ENCODE data around the gene SBF1.

SBF1 gene

GRCh38 chr22:50505776-50506610 is 31.2 kb upstream of the SBF1 start:
- Histone ChIP-seq H3K27ac (ENCODE audit: insufficient read depth in 1 of 2, low read depth in 1 of 2, low read length in 2 of 2, poor library complexity in 1 of 2, severe bottlenecking in 2 of 2) (no peak overlapping the region), H3K9me3 (ENCODE audit: control extremely low read depth in 1 of 5, control insufficient read depth in 4 of 5, insufficient read depth in 2 of 5, low read depth in 1 of 5, low read length in 4 of 5) (no peaks in the 10 kb centered on the region), H3K4me3 (ENCODE audit: control insufficient read depth in 1 of 7, extremely low read depth in 1 of 7, insufficient read depth in 4 of 7, low read depth in 2 of 7, low read length in 6 of 7) (peak overlapping the region in 4 of 7 experiments; percentile 82 to 97 (median 88)), H3K36me3 (ENCODE audit: control insufficient read depth in 4 of 4, insufficient read depth in 4 of 4, low read length in 3 of 4) (peaks cover 6 to 29% (median 19%) of the 10 kb centered on the region in 4 experiments), H3K4me1 (ENCODE audit: control extremely low read depth in 1 of 4, control insufficient read depth in 4 of 4, insufficient read depth in 4 of 4, low read length in 3 of 4) (peaks cover 7 to 24% (median 23%) of the 10 kb centered on the region in 4 experiments), H3K27me3 (replicated peaks in 2 of 5; ENCODE audit: control insufficient read depth in 4 of 5, insufficient read depth in 5 of 5, low read length in 4 of 5) (no peaks in the 10 kb centered on the region)
- POLR2A ChIA-PET, result no interaction called here
- 95% methylated on average over 37 of the region's 41 CpGs for WGBS (ENCODE audit: insufficient coverage)
- DNase-seq, result no peak
- CTCF ChIA-PET, result interaction anchor here (1.3 kb wide), 1 partner anchor 19 kb away, joined by 3 read pairs; the partner anchor contains the start of gene SCO2

DNA sequence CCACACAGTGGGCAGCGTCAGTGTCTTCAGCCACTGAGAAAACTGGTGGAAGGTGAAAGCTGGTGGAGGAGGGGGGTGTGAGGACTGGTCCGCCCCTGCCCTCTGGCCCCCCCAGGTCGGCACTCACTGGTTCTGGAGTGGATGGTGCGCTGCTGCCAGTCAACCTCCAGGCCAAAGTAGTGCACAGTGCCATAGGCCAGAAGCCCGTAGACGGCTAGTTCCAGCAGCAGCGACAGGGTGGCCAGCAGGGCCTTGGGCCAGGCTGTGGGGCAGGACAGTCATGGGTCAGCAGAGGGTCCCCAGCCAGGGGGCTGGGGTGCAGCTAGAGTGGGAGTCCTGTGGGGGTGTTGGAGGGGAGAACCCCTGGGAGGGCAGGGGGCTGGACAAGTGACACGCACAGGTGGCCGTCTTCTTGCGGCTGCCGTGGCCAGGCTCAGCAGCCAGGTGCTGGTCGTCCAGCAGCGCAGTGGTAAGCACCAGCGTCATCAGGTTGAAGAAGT is 30.5 kb upstream of the SBF1 start:
- H3K36me3 ChIP-seq (ENCODE audit: control insufficient read depth in 4 of 4, insufficient read depth in 4 of 4, low read length in 3 of 4), result peaks cover 6 to 29% (median 19%) of the 10 kb centered on the region in 4 experiments
- H3K4me3 ChIP-seq (ENCODE audit: control insufficient read depth in 1 of 7, extremely low read depth in 1 of 7, insufficient read depth in 4 of 7, low read depth in 2 of 7, low read length in 6 of 7), result no peak overlapping the region
- peaks cover 7 to 24% (median 23%) of the 10 kb centered on the region in 4 experiments for H3K4me1 ChIP-seq (ENCODE audit: control extremely low read depth in 1 of 4, control insufficient read depth in 4 of 4, insufficient read depth in 4 of 4, low read length in 3 of 4)
- H3K9me3 ChIP-seq (ENCODE audit: control extremely low read depth in 1 of 5, control insufficient read depth in 4 of 5, insufficient read depth in 2 of 5, low read depth in 1 of 5, low read length in 4 of 5), result no peaks in the 10 kb centered on the region
- no peaks in the 10 kb centered on the region for H3K27me3 ChIP-seq (replicated peaks in 2 of 5; ENCODE audit: control insufficient read depth in 4 of 5, insufficient read depth in 5 of 5, low read length in 4 of 5)
- DNase-seq, result no peak
- ChIA-PET POLR2A (no interaction called here), CTCF (interaction anchor here (1.3 kb wide), 1 partner anchor 20 kb away, joined by 3 read pairs; the partner anchor contains the start of gene SCO2)
- no peak overlapping the region for H3K27ac ChIP-seq (ENCODE audit: insufficient read depth in 1 of 2, low read depth in 1 of 2, low read length in 2 of 2, poor library complexity in 1 of 2, severe bottlenecking in 2 of 2)
- 97% methylated on average over 8 of the region's 14 CpGs for WGBS (ENCODE audit: insufficient coverage)

DNA sequence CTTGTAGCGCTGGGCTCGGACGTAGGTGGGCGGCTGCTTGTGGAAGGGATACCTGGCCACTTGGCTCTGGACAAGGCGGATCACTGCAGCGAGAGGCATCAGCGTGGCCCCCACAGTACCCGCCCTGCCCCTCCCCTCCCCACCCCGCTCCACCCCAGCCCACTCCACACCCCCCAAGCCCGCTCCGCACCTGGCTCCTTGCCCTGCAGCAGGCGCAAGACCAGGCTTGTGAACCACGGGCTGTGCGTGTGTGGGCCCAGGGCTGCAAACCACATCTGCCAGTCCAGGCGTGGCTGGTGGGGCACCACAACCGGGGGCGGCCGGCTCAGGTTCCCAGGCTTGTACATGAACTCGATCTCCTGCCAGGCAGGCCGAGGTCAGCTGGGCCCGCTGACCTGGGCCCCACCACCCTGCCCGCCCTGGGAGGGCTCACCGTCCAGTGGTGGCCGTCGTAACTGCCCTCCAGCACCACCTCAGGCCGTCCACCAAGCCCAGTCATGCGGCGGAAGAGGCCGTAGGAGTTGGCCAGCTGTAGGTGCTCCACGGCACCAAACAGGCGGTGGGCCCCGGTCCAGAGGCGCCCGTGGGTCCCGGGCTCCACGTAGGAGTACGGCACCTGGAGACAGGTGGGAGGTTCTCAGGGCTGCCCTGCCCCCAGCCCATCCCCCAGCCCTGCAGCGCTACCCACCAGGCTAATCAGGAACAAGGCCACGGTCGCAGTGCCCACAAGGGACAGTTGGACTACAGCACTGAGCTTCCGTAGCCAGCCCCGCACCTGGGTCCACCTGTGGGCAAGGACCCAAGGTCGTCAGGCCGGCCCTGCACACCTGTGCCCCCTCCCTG is 29.8 kb upstream of the SBF1 start:
- Histone ChIP-seq H3K27me3 (replicated peaks in 2 of 5; ENCODE audit: control insufficient read depth in 4 of 5, insufficient read depth in 5 of 5, low read length in 4 of 5) (no peaks in the 10 kb centered on the region), H3K4me3 (ENCODE audit: control insufficient read depth in 1 of 7, extremely low read depth in 1 of 7, insufficient read depth in 4 of 7, low read depth in 2 of 7, low read length in 6 of 7) (no peak overlapping the region), H3K36me3 (ENCODE audit: control insufficient read depth in 4 of 4, insufficient read depth in 4 of 4, low read length in 3 of 4) (peaks cover 6 to 29% (median 19%) of the 10 kb centered on the region in 4 experiments), H3K27ac (ENCODE audit: insufficient read depth in 1 of 2, low read depth in 1 of 2, low read length in 2 of 2, poor library complexity in 1 of 2, severe bottlenecking in 2 of 2) (no peak overlapping the region), H3K4me1 (ENCODE audit: control extremely low read depth in 1 of 4, control insufficient read depth in 4 of 4, insufficient read depth in 4 of 4, low read length in 3 of 4) (peaks cover 7 to 23% (median 23%) of the 10 kb centered on the region in 4 experiments), H3K9me3 (ENCODE audit: control extremely low read depth in 1 of 5, control insufficient read depth in 4 of 5, insufficient read depth in 2 of 5, low read depth in 1 of 5, low read length in 4 of 5) (no peaks in the 10 kb centered on the region)
- 96% methylated on average over 29 of the region's 44 CpGs for WGBS (ENCODE audit: insufficient coverage)
- ChIA-PET POLR2A (no interaction called here), CTCF (no interaction called here)
- no peak for DNase-seq

DNA sequence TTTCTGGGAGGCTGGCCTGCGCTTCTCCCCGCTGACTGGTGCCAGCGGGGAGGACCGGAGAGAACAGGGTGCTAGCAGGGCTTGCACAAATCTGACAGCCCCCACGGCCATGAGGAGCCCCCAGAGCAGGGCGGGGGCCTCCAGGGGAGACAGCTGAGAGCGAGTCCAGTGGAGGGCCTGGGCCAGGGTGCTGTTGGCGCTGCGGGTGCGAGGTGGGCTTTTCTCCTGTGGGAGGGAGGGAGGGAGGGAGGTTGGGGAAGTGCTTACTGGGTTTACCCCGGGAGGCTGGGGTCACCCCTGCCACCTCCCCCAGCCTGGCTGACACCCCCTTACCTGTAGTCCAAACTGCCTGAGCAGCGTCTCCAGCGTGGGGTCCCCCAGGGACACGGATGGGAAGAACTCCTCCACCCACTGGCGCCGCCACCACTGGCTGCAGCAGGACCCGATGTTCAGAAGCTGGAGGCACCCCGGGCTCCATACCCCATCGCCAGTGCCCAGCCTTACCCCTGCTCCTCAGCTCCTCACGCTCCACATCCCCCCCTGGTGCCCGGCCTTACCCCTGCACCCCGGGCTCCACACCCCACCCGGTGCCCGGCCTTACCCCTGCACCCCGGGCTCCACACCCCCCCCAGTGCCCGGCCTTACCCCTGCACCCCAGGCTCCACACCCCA is 28.8 kb upstream of the SBF1 start:
- CTCF ChIA-PET, result interaction anchor here (0.8 to 1.4 kb wide), 3 partner anchors 13 to 61 kb away, joined by 3 to 7 read pairs (median 3); no protein-coding TSS in a partner anchor
- H3K36me3 ChIP-seq (ENCODE audit: control insufficient read depth in 4 of 4, insufficient read depth in 4 of 4, low read length in 3 of 4), result peaks cover 6 to 29% (median 19%) of the 10 kb centered on the region in 4 experiments
- no peak overlapping the region for H3K27ac ChIP-seq (ENCODE audit: insufficient read depth in 1 of 2, low read depth in 1 of 2, low read length in 2 of 2, poor library complexity in 1 of 2, severe bottlenecking in 2 of 2)
- POLR2A ChIA-PET, result no interaction called here
- H3K27me3 ChIP-seq (replicated peaks in 2 of 5; ENCODE audit: control insufficient read depth in 4 of 5, insufficient read depth in 5 of 5, low read length in 4 of 5), result no peaks in the 10 kb centered on the region
- no peak overlapping the region for H3K4me3 ChIP-seq (ENCODE audit: control insufficient read depth in 1 of 7, extremely low read depth in 1 of 7, insufficient read depth in 4 of 7, low read depth in 2 of 7, low read length in 6 of 7)
- 93% methylated on average over 12 of the region's 26 CpGs for WGBS (ENCODE audit: insufficient coverage)
- no peak for DNase-seq
- no peaks in the 10 kb centered on the region for H3K9me3 ChIP-seq (ENCODE audit: control extremely low read depth in 1 of 5, control insufficient read depth in 4 of 5, insufficient read depth in 2 of 5, low read depth in 1 of 5, low read length in 4 of 5)
- peaks cover under 1 to 16% (median 14%) of the 10 kb centered on the region in 4 experiments for H3K4me1 ChIP-seq (ENCODE audit: control extremely low read depth in 1 of 4, control insufficient read depth in 4 of 4, insufficient read depth in 4 of 4, low read length in 3 of 4)

- Histone ChIP-seq H3K4me1 (ENCODE audit: control extremely low read depth in 1 of 4, control insufficient read depth in 4 of 4, insufficient read depth in 4 of 4, low read length in 3 of 4) (peaks cover 0 to 19% (median 15%) of the 10 kb centered on the region in 4 experiments), H3K36me3 (ENCODE audit: control insufficient read depth in 4 of 4, insufficient read depth in 4 of 4, low read length in 3 of 4) (peaks cover 6 to 29% (median 19%) of the 10 kb centered on the region in 4 experiments), H3K27ac (ENCODE audit: insufficient read depth in 1 of 2, low read depth in 1 of 2, low read length in 2 of 2, poor library complexity in 1 of 2, severe bottlenecking in 2 of 2) (no peak overlapping the region), H3K9me3 (ENCODE audit: control extremely low read depth in 1 of 5, control insufficient read depth in 4 of 5, insufficient read depth in 2 of 5, low read depth in 1 of 5, low read length in 4 of 5) (no peaks in the 10 kb centered on the region), H3K27me3 (replicated peaks in 2 of 5; ENCODE audit: control insufficient read depth in 4 of 5, insufficient read depth in 5 of 5, low read length in 4 of 5) (no peaks in the 10 kb centered on the region), H3K4me3 (ENCODE audit: control insufficient read depth in 1 of 7, extremely low read depth in 1 of 7, insufficient read depth in 4 of 7, low read depth in 2 of 7, low read length in 6 of 7) (no peak overlapping the region)
- POLR2A ChIA-PET, result no interaction called here
- CTCF ChIA-PET, result interaction anchor here (0.8 to 3.1 kb wide), 5 partner anchors 12 to 62 kb away, joined by 3 to 13 read pairs (median 3); no protein-coding TSS in a partner anchor
- WGBS (ENCODE audit: insufficient coverage), result 98% methylated on average over 21 of the region's 24 CpGs
- DNase-seq, result no peak
Observed at GRCh38 chr22:50502628-50503474, 28.0 kb upstream of the SBF1 start.

GRCh38 chr22:50502096-50502495 is 27.3 kb upstream of the SBF1 start:
- no peak overlapping the region for H3K4me3 ChIP-seq (ENCODE audit: control insufficient read depth in 1 of 7, extremely low read depth in 1 of 7, insufficient read depth in 4 of 7, low read depth in 2 of 7, low read length in 6 of 7)
- no peaks in the 10 kb centered on the region for H3K27me3 ChIP-seq (replicated peaks in 2 of 5; ENCODE audit: control insufficient read depth in 4 of 5, insufficient read depth in 5 of 5, low read length in 4 of 5)
- POLR2A ChIA-PET, result no interaction called here
- no peak for DNase-seq
- H3K9me3 ChIP-seq (ENCODE audit: control extremely low read depth in 1 of 5, control insufficient read depth in 4 of 5, insufficient read depth in 2 of 5, low read depth in 1 of 5, low read length in 4 of 5), result no peaks in the 10 kb centered on the region
- WGBS (ENCODE audit: insufficient coverage), result 96% methylated on average over 6 of the region's 6 CpGs
- H3K27ac ChIP-seq (ENCODE audit: insufficient read depth in 1 of 2, low read depth in 1 of 2, low read length in 2 of 2, poor library complexity in 1 of 2, severe bottlenecking in 2 of 2), result no peak overlapping the region
- CTCF ChIA-PET, result interaction anchor here (1.0 to 3.1 kb wide), 3 partner anchors 11 to 35 kb away, joined by 3 to 13 read pairs (median 7); no protein-coding TSS in a partner anchor
- peaks cover 0 to 19% (median 14%) of the 10 kb centered on the region in 4 experiments for H3K4me1 ChIP-seq (ENCODE audit: control extremely low read depth in 1 of 4, control insufficient read depth in 4 of 4, insufficient read depth in 4 of 4, low read length in 3 of 4)
- peaks cover 6 to 29% (median 19%) of the 10 kb centered on the region in 4 experiments for H3K36me3 ChIP-seq (ENCODE audit: control insufficient read depth in 4 of 4, insufficient read depth in 4 of 4, low read length in 3 of 4)

All from common myeloid progenitor, CD34-positive (primary cell).